GM18519 (cell line): Measurements from ENCODE around the gene ADGRB3.
"Not testable (repeated sequence)": the region's sequence is repeated elsewhere in the genome, so short reads cannot be mapped to it uniquely, and the experiment has no call there.

ENCODE experiments used
- ATAC-seq: cut with Tn5 transposase; IDR thresholded peaks from one replicate; pipeline ENCODE4 v1.9.1; 2021; ENCODE audit warnings: mild to moderate bottlenecking, moderate library complexity; ENCODE audit not compliant: unreplicated experiment, low FRiP score

The ADGRB3 gene

GRCh38 chr6:68901044-68901443 is 266.0 kb downstream of the ADGRB3 start:
- ATAC-seq, result no peak

- no peak for ATAC-seq
These were observed 276.3 kb downstream of the ADGRB3 start for GRCh38 chr6:68911334-68911733.

- ATAC-seq, result no peak
These were observed 276.7 kb downstream of the ADGRB3 start for GRCh38 chr6:68911811-68912210.

DNA sequence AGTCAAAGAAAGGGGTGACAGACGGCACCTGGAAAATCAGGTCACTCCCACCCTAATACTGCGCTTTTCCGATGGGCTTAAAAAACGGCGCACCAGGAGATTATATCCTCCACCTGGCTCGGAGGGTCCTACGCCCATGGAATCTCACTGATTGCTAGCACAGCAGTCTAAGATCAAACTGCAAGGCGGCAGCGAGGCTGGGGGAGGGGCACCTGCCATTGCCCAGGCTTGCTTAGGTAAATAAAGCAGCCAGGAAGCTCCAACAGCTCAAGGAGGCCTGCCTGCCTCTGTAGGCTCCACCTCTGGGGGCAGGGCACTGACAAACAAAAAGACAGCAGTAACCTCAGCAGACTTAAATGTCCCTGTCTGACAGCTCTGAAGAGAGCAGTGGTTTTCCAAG is 277.7 kb downstream of the ADGRB3 start:
- ATAC-seq, result not testable (repeated sequence)

- no peak for ATAC-seq
These were observed 280.5 kb downstream of the ADGRB3 start for GRCh38 chr6:68915586-68915985.

GRCh38 chr6:68919537-68919936 is 284.5 kb downstream of the ADGRB3 start:
- no peak for ATAC-seq

- no peak for ATAC-seq
These were observed 306.3 kb downstream of the ADGRB3 start for GRCh38 chr6:68941345-68941744.

DNA sequence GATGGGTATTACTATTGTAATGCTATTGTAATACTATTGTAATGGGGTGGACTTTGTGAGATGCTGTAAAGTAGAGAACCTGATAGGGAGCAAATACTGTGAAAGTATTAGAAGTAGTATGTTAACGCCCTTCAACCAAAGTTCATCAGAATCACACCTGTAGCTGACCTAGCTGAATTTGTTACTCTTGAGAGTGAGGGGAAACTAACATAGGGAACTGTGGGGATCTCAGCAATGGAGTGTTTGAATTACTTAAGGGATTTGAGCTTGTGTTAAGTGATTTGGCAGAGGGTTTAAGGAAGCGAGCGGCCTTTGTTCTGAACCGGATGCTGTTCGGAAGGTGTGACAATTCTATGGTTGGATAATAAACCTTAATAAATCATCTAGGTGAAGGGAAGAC is 312.6 kb downstream of the ADGRB3 start:
- no peak for ATAC-seq

GRCh38 chr6:68951270-68951669 is 316.2 kb downstream of the ADGRB3 start:
- no peak for ATAC-seq

GRCh38 chr6:68958327-68958726 is 323.2 kb downstream of the ADGRB3 start:
- ATAC-seq, result no peak

- peak; percentile 76 for ATAC-seq
These were observed 332.6 kb downstream of the ADGRB3 start for GRCh38 chr6:68967549-68968300.

DNA sequence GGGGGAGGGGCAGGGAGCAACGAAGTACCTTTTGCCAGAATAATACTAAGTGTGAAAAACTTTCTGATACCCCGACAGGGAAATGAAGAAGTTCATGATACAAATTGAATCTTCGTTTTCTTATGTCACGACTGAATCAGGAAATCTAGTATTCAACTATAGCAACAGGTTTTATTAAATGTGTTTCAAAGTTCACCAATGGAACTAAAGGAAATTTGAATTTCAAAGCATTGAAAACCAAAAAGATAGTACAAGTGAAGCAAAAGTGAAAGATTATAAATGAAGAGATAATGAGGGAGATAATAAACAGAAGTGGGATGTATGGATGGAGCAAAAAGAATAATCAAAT is 333.2 kb downstream of the ADGRB3 start:
- ATAC-seq, result no peak

DNA sequence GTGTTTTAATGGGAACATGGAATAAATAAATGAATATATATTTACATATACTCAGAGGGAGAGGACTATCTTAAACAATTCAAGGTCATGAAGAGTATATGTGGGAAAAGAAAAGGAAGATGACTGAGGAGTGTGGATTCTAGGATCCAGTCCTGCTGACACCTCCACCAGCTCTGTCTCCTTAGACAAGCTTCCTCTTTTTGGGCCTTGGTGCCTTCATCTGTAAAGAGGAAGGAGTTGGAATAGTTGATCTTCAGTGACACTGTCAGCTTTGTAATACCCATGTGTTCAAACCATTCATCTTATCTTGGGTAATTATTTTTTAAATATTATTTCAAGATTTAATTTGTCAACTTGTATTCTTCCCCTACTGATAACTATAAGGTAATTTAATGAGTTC is 338.0 kb downstream of the ADGRB3 start:
- ATAC-seq, result no peak

- ATAC-seq, result no peak
These were observed 340.0 kb downstream of the ADGRB3 start for GRCh38 chr6:68975064-68975463.

GRCh38 chr6:68975816-68976215 is 340.7 kb downstream of the ADGRB3 start:
- ATAC-seq, result no peak

DNA sequence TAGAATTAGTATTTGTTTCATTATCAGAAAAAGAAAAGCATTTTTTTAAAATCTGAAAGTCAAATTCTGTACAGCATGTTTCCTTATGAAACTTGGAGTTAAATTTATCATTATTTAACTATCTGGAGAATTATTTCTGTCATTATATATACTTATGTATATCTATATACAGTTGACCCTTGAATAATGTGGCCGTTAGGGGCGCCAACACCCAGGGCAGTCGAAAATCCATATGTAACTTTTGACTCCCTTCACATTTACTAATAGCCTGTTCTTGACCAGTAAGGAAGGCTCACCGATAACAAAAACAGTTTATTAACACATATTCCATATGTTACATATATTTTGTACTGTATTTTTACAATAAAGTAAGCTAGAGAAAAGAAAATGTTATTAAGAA is 341.2 kb downstream of the ADGRB3 start:
- no peak for ATAC-seq

DNA sequence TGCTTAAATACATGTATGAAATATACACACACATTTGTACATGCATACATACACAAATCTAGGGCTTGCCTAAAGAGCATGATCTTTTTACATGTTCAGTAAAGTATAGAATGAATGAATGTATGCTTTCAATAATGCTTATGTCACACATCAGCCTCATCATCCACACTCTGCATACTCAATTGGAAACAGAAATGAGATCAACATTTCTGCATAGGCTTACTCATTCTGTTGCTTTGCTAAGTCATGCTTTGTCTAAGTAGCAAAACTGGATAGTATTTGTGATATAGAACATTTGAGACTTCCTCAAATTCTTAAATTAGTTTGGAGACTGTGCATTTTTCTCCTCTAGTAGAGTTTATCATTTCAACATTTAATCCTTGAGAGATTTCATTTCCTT is 343.3 kb downstream of the ADGRB3 start:
- ATAC-seq, result peak; percentile 45

DNA sequence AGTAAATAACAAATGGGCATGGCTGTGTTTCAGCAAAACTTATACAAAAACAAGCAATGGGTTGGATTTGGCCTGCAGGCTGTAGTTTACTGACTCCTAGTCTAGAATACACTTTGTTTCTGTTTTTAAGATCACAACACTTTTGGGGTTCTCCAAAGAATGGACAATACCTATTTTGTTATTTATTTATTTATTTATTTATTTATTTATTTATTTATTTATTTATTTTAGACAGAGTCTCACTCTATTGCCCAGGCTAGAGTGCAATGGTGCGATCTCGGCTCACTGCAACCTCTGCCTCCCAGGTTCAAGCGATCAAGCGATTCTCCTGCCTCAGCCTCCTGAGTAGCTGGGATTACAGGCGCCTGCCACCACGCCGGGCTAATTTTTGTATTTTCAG is 346.6 kb downstream of the ADGRB3 start:
- ATAC-seq, result not testable (repeated sequence)

- ATAC-seq, result no peak
These were observed 353.6 kb downstream of the ADGRB3 start for GRCh38 chr6:68988698-68989097.

DNA sequence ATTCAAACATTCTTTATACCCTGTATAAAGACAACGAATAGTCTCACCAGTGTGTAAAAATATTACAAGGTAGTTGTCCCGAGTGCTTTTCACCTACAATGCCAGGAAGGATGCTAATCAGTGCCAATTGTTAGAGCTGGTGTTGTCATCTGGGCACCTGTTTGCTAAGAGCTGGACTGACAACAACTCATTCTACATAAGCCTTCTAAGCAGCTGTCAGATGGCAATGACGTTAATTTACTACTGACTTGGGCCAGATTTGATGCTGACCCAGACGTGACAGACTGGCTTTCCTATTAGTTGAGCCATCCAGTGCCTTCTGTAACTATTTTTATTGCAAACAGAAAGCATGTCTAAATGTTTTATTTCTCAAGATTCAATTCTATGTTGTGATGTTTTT is 355.2 kb downstream of the ADGRB3 start:
- no peak for ATAC-seq

DNA sequence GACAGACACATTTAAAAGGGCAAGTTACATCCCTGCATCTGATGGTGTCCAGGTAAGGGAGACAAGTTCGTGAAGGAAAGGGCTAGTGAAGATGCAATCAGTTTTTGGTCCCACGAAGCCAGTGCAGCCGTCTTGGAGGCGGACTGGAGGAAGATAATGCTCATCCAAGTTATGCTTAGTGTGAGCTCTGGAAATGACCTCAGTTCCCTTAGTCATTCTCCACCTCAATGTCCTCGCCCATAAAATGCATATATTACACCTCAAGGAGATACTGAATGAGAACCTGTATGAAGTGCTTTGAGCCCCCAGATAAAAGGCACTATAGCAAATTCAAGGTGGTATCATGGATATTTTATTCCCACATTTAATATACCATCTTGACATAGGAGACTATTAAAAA is 358.8 kb downstream of the ADGRB3 start:
- no peak for ATAC-seq

DNA sequence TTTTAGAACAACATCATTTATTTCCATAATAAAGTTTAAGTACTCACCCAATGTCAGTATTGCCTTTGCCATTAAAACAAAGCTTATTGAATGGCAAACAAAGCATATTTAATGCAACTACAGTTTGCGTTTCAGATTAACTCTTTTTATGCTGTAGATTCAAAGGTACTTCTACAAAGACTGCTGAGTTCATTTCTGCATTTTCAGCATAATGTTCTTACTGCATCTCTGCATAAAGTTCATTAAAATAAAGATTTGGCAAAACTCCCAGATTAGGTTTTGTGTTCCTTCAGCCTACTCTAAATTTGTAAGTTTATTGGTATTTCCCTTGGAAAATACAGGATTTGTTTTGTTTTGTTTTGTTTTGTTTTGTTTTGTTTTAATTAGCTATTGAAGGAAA is 359.4 kb downstream of the ADGRB3 start:
- no peak for ATAC-seq

DNA sequence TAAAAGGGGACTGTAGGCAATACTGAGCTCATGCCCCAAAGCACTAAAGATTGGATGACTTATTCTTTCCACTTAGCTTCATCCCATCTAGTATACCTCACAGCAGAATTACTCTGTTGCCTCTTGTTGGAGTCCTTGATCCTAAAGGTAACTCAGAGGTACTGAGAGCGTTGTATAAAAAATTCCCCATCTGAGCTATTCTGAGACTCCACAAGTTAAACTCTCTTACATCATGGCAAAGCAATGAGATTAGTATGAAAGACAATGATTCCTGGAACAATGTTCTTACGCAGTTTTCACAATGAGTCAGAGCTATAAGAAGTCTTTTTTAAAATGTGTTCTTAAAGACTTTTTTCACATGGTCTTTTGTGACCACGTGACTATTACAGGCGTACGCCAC is 370.1 kb downstream of the ADGRB3 start:
- no peak for ATAC-seq
